Measurements from ENCODE around the gene DIS3L2.

- TF ChIP-seq CTCF (IDR thresholded peaks at IDR 0.05; ENCODE audit: low read depth, low read length) (no peak), EZH2phosphoT487 (IDR thresholded peaks at IDR 0.05; ENCODE audit: low read depth) (no peak)
Observed at GRCh38 chr2:231923951-231924888, 37.3 kb upstream of the DIS3L2 start.

All from OCI-LY3 (cell line).